GM21619 (cell line): ENCODE measurements around the gene TARDBP.
"Not testable (repeated sequence)": the region's sequence is repeated elsewhere in the genome, so short reads cannot be mapped to it uniquely, and the experiment has no call there.

Source experiments
- ATAC-seq: cut with Tn5 transposase; IDR thresholded peaks from one replicate; pipeline ENCODE4 v1.9.1; 2021; ENCODE audit not compliant: unreplicated experiment

Gene TARDBP

DNA sequence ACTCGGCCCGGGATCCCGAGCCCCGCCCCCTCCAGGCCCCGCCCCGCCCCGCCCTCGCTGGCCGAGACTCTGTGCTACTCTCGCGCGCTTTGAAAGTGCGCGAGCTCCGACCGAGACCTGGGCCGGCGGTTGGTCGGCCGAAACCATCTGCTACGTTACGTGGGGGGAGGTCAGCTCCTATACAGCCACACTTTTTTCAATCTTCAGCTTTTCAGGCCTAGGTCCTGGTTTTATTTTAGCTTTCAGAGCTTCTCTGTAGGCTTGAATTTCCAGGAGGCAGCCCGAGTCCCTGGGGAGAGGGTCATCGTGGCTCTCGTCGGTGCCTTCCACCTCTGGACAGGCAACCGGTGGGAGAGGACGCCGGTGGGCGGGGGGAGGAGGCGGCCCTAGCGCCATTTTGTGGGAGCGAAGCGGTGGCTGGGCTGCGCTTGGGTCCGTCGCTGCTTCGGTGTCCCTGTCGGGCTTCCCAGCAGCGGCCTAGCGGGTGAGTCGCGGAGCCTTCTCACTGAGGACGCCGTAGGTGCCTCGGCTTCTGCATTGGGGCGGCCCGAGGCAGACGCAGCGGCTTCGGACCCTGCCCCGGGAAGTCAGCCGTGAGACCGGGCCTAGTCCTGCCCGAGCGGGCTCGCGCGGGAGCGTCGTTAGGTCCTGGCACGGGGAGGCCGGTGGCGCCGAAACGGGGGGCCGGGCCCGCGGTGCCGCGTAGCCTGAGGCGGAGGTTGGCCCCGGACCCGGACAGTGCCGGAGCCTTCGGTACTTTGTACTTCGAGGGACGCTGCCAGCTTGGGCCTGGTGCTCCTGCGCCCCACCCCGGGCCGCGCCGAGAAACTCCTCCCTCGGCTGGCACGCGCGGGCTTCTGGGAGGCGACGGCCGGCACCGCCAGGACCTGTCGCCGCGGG, at the start of gene TARDBP:
Gene TARDBP, plus strand, starts transcription at position 395 of the 900 bp plus-strand sequence. CDS start 1,074 bp downstream, outside the sequence.
- peak; percentile 83 for ATAC-seq

DNA sequence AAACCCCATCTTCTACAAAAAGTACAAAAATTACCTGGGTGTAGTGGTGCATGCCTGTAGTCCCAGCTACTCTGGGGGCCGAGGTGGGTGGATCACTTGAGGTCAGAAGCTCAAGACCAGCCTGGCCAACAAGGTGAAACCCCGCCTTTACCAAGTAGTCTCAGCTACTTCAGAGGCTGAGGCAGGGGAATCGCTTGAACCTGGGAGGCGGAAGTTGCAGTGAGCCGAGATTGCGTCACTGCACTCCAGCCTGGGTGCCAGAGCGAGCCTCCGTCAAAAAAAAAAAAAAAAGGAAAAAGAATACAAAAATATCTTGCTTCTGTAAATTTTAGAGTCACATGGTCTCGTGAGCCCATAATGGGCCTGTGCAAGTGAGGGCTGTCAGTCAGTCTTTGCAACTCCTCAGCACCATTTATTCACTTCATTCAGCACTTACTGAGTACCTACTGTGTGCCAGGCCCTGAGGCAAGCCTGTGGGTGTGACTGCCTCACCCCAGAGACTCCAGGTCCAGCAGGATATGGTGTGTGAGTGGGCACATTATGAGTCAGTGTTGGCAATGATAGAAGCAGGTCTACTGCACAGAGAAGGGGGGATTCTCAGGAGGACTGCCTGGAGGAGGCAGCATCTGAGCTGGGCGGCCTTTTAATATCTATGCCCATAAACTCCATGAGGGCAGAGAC, 46.8 kb upstream of the TARDBP start:
- peak; percentile 43 for ATAC-seq

DNA sequence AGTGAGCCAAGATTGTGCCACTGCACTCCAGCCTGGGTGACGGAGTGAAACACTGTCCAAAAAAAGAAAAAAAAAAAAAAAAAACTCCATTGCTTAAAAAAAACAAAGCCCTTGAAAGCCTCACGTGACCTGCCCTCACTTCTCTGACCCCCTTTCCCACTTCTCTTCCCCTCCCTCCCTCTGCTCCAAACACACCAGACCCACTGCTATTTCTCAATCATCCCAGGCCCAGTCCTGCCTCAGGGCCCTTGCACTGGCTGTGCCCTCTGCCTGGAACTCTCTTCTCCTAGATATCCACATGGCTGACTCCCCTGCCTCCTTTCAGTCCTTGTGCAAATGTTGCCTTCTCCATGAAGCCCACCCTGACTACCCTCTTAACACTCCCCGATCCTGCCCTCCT, 45.4 kb upstream of the TARDBP start:
- no peak for ATAC-seq

DNA sequence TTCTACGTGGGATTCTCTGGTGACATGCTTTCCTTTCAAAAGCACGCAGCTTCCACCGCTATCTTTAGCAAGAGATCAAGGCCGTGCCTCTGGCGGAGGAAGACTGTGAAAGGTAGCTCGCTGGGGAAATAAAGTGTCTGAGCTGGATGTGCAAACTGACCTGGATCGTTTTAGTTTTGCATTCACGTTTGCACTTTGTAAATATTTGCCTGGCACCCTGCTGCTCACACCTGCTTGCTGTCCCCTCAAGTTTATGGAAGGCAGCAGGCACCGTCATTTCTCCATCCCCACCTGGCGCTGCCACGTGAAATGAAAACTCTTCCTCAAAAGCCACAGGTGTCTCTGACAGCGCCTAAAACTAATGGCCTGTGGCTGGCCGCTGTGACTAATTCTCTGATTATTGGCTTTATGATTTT, 44.0 kb upstream of the TARDBP start:
- no peak for ATAC-seq

- no peak for ATAC-seq
Measured at GRCh38 chr1:10969267-10969970, 43.0 kb upstream of the TARDBP start.

DNA sequence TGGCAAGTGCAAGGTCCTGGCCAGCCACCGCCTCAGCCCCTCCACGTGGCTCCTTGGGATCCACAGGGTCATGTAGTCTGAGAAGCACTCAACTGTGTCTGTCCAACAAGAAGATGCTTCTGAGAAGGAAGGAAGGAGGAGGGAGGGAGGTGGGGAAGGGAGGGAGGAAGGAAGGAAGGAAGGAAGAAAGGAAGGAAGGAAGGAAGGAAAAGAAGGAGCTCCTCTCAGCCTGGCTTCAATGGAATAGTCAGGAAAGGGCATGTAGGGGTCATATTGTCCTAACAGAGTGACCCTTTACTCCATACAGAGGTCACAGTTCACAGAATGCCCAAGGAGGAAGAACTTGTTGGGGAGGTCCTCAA, 42.5 kb upstream of the TARDBP start:
- ATAC-seq: no peak

GRCh38 chr1:10973552-10973951, 38.9 kb upstream of the TARDBP start:
- no peak for ATAC-seq

DNA sequence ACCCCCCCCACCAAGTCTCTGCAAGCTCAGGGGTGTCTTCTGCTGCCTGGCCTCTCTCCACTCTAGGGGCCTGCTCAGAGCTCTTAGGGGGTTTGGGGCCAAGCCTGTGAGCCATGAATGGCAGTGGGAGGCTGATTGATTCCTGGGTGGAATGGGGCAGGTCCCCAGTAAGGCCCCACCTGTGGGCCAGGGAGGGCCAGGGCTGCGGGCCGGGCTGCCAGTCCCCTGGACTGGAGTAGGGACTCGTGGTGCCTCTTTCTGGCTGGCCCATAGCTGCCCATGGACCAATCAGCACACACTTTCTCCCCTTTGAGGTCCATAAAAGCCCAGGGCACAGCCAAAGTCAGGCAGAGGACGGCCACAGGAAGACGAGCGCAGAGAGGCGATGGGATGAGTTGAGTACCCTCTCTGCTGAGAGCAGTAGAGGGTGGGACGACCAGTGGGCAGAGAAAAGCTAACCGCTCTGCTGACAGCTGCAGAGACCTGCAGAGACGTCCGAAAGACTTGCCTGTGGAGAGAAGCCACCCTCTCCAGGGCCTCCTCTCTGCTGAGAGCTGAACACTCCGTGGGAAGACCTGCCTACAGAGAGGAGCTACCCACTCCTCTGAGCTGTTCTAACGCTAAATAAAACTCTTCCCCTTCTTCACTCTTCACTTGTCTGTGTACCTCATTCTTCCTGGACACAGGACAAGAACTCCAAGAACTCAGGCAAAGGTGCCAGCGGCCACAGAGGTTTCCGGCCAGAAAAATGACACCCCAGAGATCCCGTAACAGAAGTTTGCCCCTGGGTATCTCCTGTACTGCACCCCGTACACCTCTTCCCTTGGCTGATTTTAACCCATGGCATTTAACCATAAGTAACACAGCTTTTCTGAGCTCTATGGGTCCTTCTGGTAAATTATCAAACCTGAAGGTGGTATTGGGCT, 38.2 kb upstream of the TARDBP start:
- ATAC-seq: no peak

GRCh38 chr1:10975567-10976326, 36.7 kb upstream of the TARDBP start:
- ATAC-seq: no peak

DNA sequence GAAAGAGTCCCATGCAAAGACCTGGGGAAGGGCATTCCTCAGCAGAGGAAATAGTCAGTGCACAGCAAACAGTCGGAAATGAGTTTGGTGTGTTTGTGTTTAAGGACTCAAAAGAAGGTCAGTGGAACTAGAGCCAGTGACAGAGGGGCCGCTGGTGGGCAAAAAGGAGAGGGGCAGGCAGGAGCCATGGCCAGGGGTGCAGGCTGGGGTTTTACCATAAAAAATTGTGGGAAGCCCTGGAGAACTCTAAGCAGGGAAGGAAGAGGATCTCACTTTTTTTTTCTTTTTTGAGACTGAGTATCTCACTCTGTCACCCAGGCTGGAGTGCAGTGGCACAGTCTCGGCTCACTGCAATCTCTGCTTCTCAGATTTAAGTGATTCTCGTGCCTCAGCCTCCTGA, 33.7 kb upstream of the TARDBP start:
- ATAC-seq: no peak

- no peak for ATAC-seq
Measured at GRCh38 chr1:10979483-10979920, 33.0 kb upstream of the TARDBP start.

DNA sequence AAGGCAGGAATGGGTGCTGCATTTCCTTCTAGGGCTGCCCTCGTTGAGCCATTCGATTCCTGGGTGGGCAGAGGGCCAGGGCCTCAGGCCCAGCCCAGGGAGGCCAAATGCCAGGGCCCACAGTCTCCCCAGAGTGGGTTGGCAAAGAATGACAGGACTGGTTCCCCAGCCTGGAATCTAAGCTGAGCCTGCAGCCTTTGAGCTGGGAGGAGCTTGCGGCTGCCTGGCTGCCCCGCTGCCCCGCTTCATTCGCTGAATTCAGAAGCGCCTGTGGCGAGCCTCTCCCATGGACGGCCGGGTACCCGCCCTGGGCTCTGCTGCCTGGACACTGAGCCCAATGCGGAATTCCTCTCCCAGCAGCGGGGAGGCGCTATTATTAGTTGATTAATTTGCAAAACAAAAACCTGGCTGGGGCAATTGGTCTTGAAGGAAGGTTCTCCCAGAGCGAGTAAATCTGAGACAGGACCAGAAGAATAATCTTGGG, 32.3 kb upstream of the TARDBP start:
- ATAC-seq: no peak

GRCh38 chr1:10980841-10981727, 31.4 kb upstream of the TARDBP start:
- ATAC-seq: no peak

DNA sequence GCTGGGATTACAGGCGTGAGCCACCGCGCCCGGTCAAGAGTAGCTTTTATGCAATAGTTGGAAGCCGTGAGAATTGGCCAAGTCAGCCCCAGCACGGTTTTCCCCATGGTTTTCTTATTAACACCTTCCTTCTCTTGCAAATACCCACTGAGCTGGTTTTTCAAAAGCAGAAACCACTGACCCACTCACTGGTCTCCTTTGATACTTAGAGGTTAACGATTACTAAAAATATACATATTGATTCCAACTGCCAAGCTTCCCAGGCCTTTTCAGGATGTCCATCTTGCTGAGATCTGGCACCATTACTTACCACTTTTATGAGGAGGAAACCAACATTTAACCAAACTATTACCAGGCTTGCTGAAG, 25.9 kb upstream of the TARDBP start:
- ATAC-seq: no peak

GRCh38 chr1:10987840-10988417, 24.5 kb upstream of the TARDBP start:
- no peak for ATAC-seq

- no peak for ATAC-seq
Measured at GRCh38 chr1:10989095-10989494, 23.4 kb upstream of the TARDBP start.

- not testable (repeated sequence) for ATAC-seq
Measured at GRCh38 chr1:10989920-10990516, 22.4 kb upstream of the TARDBP start.

- no peak for ATAC-seq
Measured at GRCh38 chr1:10990828-10991227, 21.6 kb upstream of the TARDBP start.
